Testis (tissue), 3 donors: ENCODE measurements around the gene CEP83. TPM values are rescaled to one million over a fixed set of nuclear protein-coding genes. Genes with fewer than 3 reads are reported as not detected.

ENCODE experiments used
- DNase-seq: peaks from one replicate; pipeline ENCODE4 v3.0.0-alpha.2; 2019
- H3K27ac ChIP-seq, 2 donors: fragments of 200-600 bp; sonication (generic); one replicate each; pipeline ENCODE4 v1.5.1; 2019
- H3K27me3 ChIP-seq: fragments of 200-600 bp; sonication (generic); one replicate; pipeline ENCODE4 v1.5.1; 2019
- H3K36me3 ChIP-seq: fragments of 200-600 bp; sonication (generic); one replicate; pipeline ENCODE4 v1.5.1; 2017; ENCODE audit warnings: low read depth; ENCODE audit errors: missing control alignments
- H3K4me1 ChIP-seq: fragments of 200-600 bp; sonication (generic); one replicate; pipeline ENCODE4 v1.5.1; 2019
- H3K4me3 ChIP-seq, 2 donors: fragments of 200-600 bp; sonication (generic); one replicate each; pipeline ENCODE4 v1.5.1; 2017 to 2019
- H3K9me3 ChIP-seq: fragments of 200-600 bp; sonication (generic); one replicate; pipeline ENCODE4 v1.5.1; 2017
- POLR2A ChIP-seq: fragments of 450-650 bp; IDR thresholded peaks from one replicate; pipeline ENCODE4 v1.6.1; 2017; ENCODE audit warnings: antibody characterized with exemption, mild to moderate bottlenecking, moderate library complexity
- WGBS, 2 donors: methylation state at CpG; one replicate each; pipeline ENCODE4 v1.1.5; 2018; 5-methylcytosine and 5-hydroxymethylcytosine counted together
- intact Hi-C: fragments of 100-400 bp; cut with DNase I; formaldehyde crosslinking; loops from one replicate; pipeline ENCODE4 v1.15.1; 2023; ENCODE audit warnings: low total_unique reads
- polyA plus RNA-seq: library from polyadenylated mRNA; stranded (reverse); fragments of 350-450 nt; fragmentation: Illumina TruSeq; extraction: RNeasy Lipid Tissue Mini Kit (QIAGEN cat#74804); gene quantifications from one replicate; pipeline ENCODE4 v1.2.3, GENCODE V29; 2014; ENCODE audit warnings: low read depth, low replicate concordance; ENCODE audit not compliant: insufficient read depth
- total RNA-seq, 2 donors: library from RNA; depleted of rRNA; stranded (reverse); fragments of >200 nt; gene quantifications; one replicate each; pipeline ENCODE4 v1.2.3, GENCODE V29; 2016
- TF ChIP-seq, protein P1 (sequence below), 3 experiments: fragments of 450-650 bp in 2 of 3; fragments of 200-600 bp in 1 of 3; sonication (generic) in 1 of 3; IDR thresholded peaks; one replicate each; pipeline ENCODE4 v1.5.1; 2016 to 2019; ENCODE audit warnings: antibody characterized with exemption in 3 of 3, mild to moderate bottlenecking in 2 of 3, moderate library complexity in 1 of 3

CEP83 gene
- total and polyA plus RNA-seq, 3 donors from 2014 or later: 17.9 to 64.1 (median 48.4) TPM

DNA sequence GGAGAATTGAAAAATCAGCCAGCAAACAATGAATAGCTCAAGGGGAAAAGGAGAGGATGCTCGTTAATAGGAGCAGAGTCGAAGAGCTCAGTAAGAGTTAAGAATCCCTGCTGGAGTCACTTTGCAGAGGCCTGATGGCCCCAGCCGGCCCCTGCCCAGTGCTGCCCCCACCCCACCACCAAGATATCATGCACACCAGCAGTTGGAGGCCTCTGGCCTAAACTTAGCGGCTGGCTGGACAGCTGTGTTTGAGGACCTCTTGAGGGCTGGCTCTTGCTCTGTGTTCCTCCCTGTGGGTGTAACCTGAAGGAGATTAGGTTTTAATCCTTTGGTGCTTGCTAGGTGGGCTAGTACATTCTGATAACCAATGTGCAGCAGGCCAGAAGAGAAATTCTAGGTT is 169.3 kb downstream of the CEP83 start:
- no peak overlapping the region for H3K4me3 ChIP-seq
- H3K27ac ChIP-seq: peak overlapping the region; percentile 53 to 57
- H3K27me3 ChIP-seq: no peaks in the 10 kb centered on the region
- peaks cover 15% of the 10 kb centered on the region for H3K4me1 ChIP-seq
- 29 to 50% methylated on average over 3 to 4 of the region's 4 CpGs for WGBS, 2 donors
- no peak for TF ChIP-seq POLR2A
- TF ChIP-seq, protein P1, sequence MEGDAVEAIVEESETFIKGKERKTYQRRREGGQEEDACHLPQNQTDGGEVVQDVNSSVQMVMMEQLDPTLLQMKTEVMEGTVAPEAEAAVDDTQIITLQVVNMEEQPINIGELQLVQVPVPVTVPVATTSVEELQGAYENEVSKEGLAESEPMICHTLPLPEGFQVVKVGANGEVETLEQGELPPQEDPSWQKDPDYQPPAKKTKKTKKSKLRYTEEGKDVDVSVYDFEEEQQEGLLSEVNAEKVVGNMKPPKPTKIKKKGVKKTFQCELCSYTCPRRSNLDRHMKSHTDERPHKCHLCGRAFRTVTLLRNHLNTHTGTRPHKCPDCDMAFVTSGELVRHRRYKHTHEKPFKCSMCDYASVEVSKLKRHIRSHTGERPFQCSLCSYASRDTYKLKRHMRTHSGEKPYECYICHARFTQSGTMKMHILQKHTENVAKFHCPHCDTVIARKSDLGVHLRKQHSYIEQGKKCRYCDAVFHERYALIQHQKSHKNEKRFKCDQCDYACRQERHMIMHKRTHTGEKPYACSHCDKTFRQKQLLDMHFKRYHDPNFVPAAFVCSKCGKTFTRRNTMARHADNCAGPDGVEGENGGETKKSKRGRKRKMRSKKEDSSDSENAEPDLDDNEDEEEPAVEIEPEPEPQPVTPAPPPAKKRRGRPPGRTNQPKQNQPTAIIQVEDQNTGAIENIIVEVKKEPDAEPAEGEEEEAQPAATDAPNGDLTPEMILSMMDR (IDR thresholded peaks at IDR 0.05): no peak
- H3K36me3 ChIP-seq: no peaks in the 10 kb centered on the region
- intact Hi-C loops: no loop called here
- no peaks in the 10 kb centered on the region for H3K9me3 ChIP-seq
- no peak for DNase-seq

DNA sequence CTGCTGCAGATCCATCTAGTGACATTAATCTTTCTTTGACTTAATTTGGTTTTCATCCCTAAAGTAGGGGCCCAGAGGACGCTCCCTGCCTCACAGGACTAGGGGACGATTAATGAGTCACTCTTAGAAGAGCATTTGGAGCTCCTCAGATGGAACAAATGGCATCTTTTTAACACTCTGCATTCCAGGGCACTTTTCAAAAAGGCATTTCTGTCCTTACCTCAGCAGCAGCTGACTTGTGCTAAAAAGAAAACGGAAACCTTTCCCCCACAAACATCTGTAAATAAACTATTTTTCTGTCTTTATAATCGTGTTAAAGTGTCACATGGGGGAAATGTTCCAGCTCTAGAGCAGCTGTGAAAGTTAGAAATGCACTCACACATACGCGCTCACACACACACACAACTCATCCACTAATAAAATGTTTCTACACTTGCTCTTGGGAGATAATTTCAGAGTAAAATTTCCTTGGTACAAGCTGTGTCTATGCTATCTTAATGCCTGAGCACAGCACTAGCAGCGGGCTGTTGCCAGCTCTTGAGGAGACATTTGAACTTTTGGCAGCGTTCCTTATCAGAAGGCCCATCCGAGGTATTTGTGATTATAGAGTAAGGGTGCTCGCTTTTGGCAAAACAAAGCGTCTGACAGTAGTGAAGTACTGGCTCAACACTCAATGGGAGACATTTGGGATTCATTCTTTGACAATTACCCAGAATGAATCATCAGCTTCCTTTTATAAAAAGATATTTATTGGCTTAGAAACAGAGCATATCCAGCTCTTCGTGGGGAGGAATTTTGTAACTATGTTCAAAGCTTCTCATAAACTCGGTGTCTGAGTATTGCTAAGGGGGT is 170.0 kb downstream of the CEP83 start:
- no peak for TF ChIP-seq POLR2A
- TF ChIP-seq, protein P1 (IDR thresholded peaks at IDR 0.05): no peak
- intact Hi-C loops: no loop called here
- Histone ChIP-seq H3K4me1 (peaks cover 15% of the 10 kb centered on the region), H3K9me3 (no peaks in the 10 kb centered on the region), H3K4me3 (no peak overlapping the region), H3K27me3 (no peaks in the 10 kb centered on the region), H3K27ac (peak overlapping the region; percentile 53 to 57), H3K36me3 (no peaks in the 10 kb centered on the region)
- whole genome bisulfite sequencing, 2 donors: 33 to 46% methylated on average over 13 of the region's 13 CpGs
- DNase-seq: peak; percentile 66

DNA sequence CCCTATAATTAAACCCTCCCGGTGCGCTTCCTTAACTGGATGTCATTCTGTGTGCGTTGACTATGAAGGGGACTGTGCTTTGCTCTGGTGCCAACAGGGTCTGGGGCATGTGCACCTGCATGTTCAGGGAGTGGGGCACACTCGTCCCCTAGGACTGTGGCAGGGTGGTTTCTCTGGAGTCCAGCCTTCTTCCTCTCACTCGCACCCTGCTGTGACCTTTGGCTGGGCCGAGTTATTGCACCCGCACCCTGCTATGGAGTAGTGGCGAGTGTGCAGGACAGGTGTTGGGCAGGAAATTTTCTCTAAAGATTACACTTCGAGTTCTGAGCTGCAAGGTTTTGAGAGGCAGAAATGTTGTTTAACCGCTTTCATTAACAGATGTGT is 172.4 kb downstream of the CEP83 start:
- no peak overlapping the region for H3K4me3 ChIP-seq
- intact Hi-C loops: no loop called here
- peaks cover 15% of the 10 kb centered on the region for H3K4me1 ChIP-seq
- no peak overlapping the region for H3K27ac ChIP-seq
- H3K36me3 ChIP-seq: no peaks in the 10 kb centered on the region
- no peak for TF ChIP-seq POLR2A
- TF ChIP-seq, protein P1 (IDR thresholded peaks at IDR 0.05): no peak
- no peak for DNase-seq
- H3K27me3 ChIP-seq: no peaks in the 10 kb centered on the region
- 87 to 93% methylated on average over 9 to 10 of the region's 10 CpGs for whole genome bisulfite sequencing, 2 donors
- no peaks in the 10 kb centered on the region for H3K9me3 ChIP-seq

DNA sequence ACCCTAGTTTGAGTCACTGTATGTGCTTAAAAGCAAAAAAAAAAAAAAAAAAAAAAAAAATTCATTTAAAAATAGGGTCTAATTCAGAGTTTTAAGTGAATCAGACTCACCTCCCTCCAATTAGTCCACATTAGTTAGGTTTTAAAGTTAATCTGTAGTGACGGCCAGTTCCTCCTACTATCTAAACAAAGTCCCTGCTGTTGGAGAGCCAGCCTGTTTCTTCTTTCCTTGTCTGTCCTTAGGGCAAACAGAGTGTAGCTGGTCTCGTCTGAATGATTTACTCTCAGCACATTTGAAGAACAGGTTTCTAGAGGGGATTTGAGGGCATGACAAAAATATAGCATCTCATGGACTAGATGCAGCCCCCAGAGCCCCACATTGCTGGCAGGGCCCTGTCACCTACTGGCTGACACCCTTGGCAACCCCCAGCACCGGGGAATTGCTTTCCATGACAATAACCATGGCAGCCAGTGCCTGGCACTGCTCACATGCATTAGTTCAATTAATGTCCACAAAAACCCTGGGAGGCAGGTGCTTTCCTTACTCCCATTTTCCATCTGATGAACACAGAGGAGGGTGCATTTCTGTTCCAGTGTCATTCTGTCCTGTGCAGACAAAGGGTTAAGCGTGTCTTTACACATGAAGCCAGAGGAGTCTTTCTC is 173.0 kb downstream of the CEP83 start:
- TF ChIP-seq, protein P1 (IDR thresholded peaks at IDR 0.05): no peak
- no peak for TF ChIP-seq POLR2A
- WGBS, 2 donors: 74 to 81% methylated on average over 4 of the region's 4 CpGs
- Histone ChIP-seq H3K27me3 (no peaks in the 10 kb centered on the region), H3K4me3 (no peak overlapping the region), H3K27ac (no peak overlapping the region), H3K4me1 (peaks cover 15% of the 10 kb centered on the region), H3K36me3 (no peaks in the 10 kb centered on the region), H3K9me3 (no peaks in the 10 kb centered on the region)
- DNase-seq: no peak
- intact Hi-C loops: no loop called here
